Lower lobe of right lung (tissue), 2 donors: ENCODE results near the gene SLC25A44. TPM values are rescaled to one million over a fixed set of nuclear protein-coding genes. Genes with fewer than 3 reads are reported as not detected.

ENCODE experiments used
- ATAC-seq, 2 donors: fragments of 200-7000 bp; cut with Tn5 transposase; one replicate each; pipeline ENCODE4 v1.9.1; 2020 to 2022; ENCODE audit warnings: mild to moderate bottlenecking in 2 of 2, moderate library complexity in 2 of 2
- DNase-seq: peaks from one replicate; pipeline ENCODE4 v3.0.0-alpha.2; 2020
- H3K27ac ChIP-seq: fragments of 200-600 bp; one replicate; pipeline ENCODE4 v1.8.0; 2022
- H3K27me3 ChIP-seq: fragments of 200-600 bp; one replicate; pipeline ENCODE4 v1.8.0; 2022; ENCODE audit warnings: low read depth
- H3K36me3 ChIP-seq: fragments of 200-600 bp; one replicate; pipeline ENCODE4 v1.8.0; 2022; ENCODE audit warnings: mild to moderate bottlenecking
- H3K4me1 ChIP-seq: fragments of 200-600 bp; one replicate; pipeline ENCODE4 v1.8.0; 2022
- H3K4me3 ChIP-seq: fragments of 200-600 bp; one replicate; pipeline ENCODE4 v1.8.0; 2022; ENCODE audit warnings: mild to moderate bottlenecking
- H3K9me3 ChIP-seq: fragments of 200-600 bp; one replicate; pipeline ENCODE4 v1.8.0; 2022
- CTCF ChIP-seq: fragments of 200-600 bp; IDR thresholded peaks from one replicate; pipeline ENCODE4 v1.8.0; 2022; ENCODE audit warnings: antibody characterized with exemption, mild to moderate bottlenecking
- intact Hi-C: fragments of 100-400 bp; cut with DNase I; formaldehyde crosslinking; loops from one replicate; pipeline ENCODE4 v1.11.0; 2022
- total RNA-seq: library from RNA; stranded (reverse); fragmentation: NEBNext Ultra II Directional; extraction: Animal tissue kit (Norgen Biotek cat#: 25700); gene quantifications from one replicate; pipeline ENCODE4 v1.2.1, GENCODE V29; 2021
- donor health status: DM: no; HTN: yes; CAD: no; lungs with severe emphysema.

The SLC25A44 gene
- total RNA-seq, 1 donor from 2014 or later: 17.7 TPM

GRCh38 chr1:156249593-156249992 lies 55.7 kb downstream of the SLC25A44 start:
- ATAC-seq (no peak), DNase-seq (no peak)
- H3K27me3 ChIP-seq: peaks cover 11% of the 10 kb centered on the region
- H3K4me1 ChIP-seq: peaks cover 27% of the 10 kb centered on the region
- no peak for TF ChIP-seq CTCF
- peaks cover 56% of the 10 kb centered on the region for H3K36me3 ChIP-seq
- intact Hi-C loops: no loop called here
- no peaks in the 10 kb centered on the region for H3K9me3 ChIP-seq
- H3K4me3 ChIP-seq: no peak overlapping the region
- H3K27ac ChIP-seq: no peak overlapping the region

GRCh38 chr1:156251527-156251926 lies 57.6 kb downstream of the SLC25A44 start:
- peak overlapping the region; percentile 18 for H3K27ac ChIP-seq
- intact Hi-C loops: no loop called here
- H3K4me1 ChIP-seq: peaks cover 13% of the 10 kb centered on the region
- no peak overlapping the region for H3K4me3 ChIP-seq
- H3K27me3 ChIP-seq: no peaks in the 10 kb centered on the region
- TF ChIP-seq CTCF: no peak
- no peaks in the 10 kb centered on the region for H3K9me3 ChIP-seq
- no peak for DNase-seq
- no peak for ATAC-seq
- peaks cover 75% of the 10 kb centered on the region for H3K36me3 ChIP-seq

GRCh38 chr1:156253634-156254033 lies 59.7 kb downstream of the SLC25A44 start:
- Histone ChIP-seq H3K36me3 (peaks cover 96% of the 10 kb centered on the region), H3K27ac (no peak overlapping the region), H3K27me3 (no peaks in the 10 kb centered on the region), H3K4me1 (no peaks in the 10 kb centered on the region), H3K9me3 (no peaks in the 10 kb centered on the region), H3K4me3 (no peak overlapping the region)
- DNase-seq (no peak), ATAC-seq (no peak)
- intact Hi-C loops: no loop called here
- TF ChIP-seq CTCF: no peak

- Histone ChIP-seq H3K27me3 (no peaks in the 10 kb centered on the region), H3K4me3 (no peak overlapping the region), H3K9me3 (no peaks in the 10 kb centered on the region), H3K4me1 (no peaks in the 10 kb centered on the region), H3K36me3 (peaks cover 100% of the 10 kb centered on the region), H3K27ac (no peak overlapping the region)
- intact Hi-C loops: no loop called here
- DNase-seq: no peak
- TF ChIP-seq CTCF: no peak
- ATAC-seq: no peak
Observed at GRCh38 chr1:156257711-156258110, 63.8 kb downstream of the SLC25A44 start.

- no peak for ATAC-seq
- intact Hi-C loops: no loop called here
- no peak for TF ChIP-seq CTCF
Observed at GRCh38 chr1:156258859-156259258, 65.0 kb downstream of the SLC25A44 start.

GRCh38 chr1:156259805-156260204 lies 65.9 kb downstream of the SLC25A44 start:
- no peaks in the 10 kb centered on the region for H3K27me3 ChIP-seq
- no peak overlapping the region for H3K27ac ChIP-seq
- intact Hi-C loops: no loop called here
- no peak overlapping the region for H3K4me3 ChIP-seq
- H3K4me1 ChIP-seq: no peaks in the 10 kb centered on the region
- no peaks in the 10 kb centered on the region for H3K9me3 ChIP-seq
- no peak for TF ChIP-seq CTCF
- peaks cover 98% of the 10 kb centered on the region for H3K36me3 ChIP-seq
- ATAC-seq (no peak), DNase-seq (no peak)

More at GRCh38 chr1:156258859-156259258, 65.0 kb downstream of the SLC25A44 start:
- DNase-seq: no peak
- no peaks in the 10 kb centered on the region for H3K4me1 ChIP-seq
- no peaks in the 10 kb centered on the region for H3K9me3 ChIP-seq
- H3K36me3 ChIP-seq: peaks cover 100% of the 10 kb centered on the region
- no peak overlapping the region for H3K27ac ChIP-seq
- H3K27me3 ChIP-seq: no peaks in the 10 kb centered on the region
- no peak overlapping the region for H3K4me3 ChIP-seq
